Fibroblast of pulmonary artery (primary cell): Measurements from ENCODE around the gene OXGR1.
A peak's percentile ranks its signal among the peaks of the same experiment; 100 is the strongest.

Source experiments
- DNase-seq: peaks from one replicate; pipeline ENCODE4 v3.0.0-alpha.2; 2010; ENCODE audit warnings: low read depth
- H3K4me3 ChIP-seq: replicated peaks from 2 replicates; pipeline ENCODE4 v1.5.1; 2011; ENCODE audit warnings: low read depth, mild to moderate bottlenecking, control low read depth, low read length, moderate library complexity
- CTCF ChIP-seq: IDR thresholded peaks from 2 replicates; pipeline ENCODE4 v1.5.1; 2011; ENCODE audit warnings: mild to moderate bottlenecking, control low read depth, low read length, inconsistent platforms; ENCODE audit errors: missing control alignments

The OXGR1 gene

GRCh38 chr13:96960379-96960778 lies 33.9 kb downstream of the OXGR1 start:
- no peak for DNase-seq
- no peak overlapping the region for H3K4me3 ChIP-seq
- no peak for TF ChIP-seq CTCF

- no peak overlapping the region for H3K4me3 ChIP-seq
- TF ChIP-seq CTCF: peak; percentile 90
- DNase-seq: peak; percentile 59
Measured at GRCh38 chr13:96958286-96958891, 35.9 kb downstream of the OXGR1 start.

- DNase-seq: no peak
- H3K4me3 ChIP-seq: no peak overlapping the region
- no peak for TF ChIP-seq CTCF
Measured at GRCh38 chr13:96952595-96952994, 41.7 kb downstream of the OXGR1 start.

- no peak overlapping the region for H3K4me3 ChIP-seq
- no peak for TF ChIP-seq CTCF
- DNase-seq: no peak
Measured at GRCh38 chr13:96948127-96948526, 46.1 kb downstream of the OXGR1 start.

GRCh38 chr13:96947343-96947910 lies 46.8 kb downstream of the OXGR1 start:
- H3K4me3 ChIP-seq: no peak overlapping the region
- TF ChIP-seq CTCF: no peak
- no peak for DNase-seq

- H3K4me3 ChIP-seq: no peak overlapping the region
- TF ChIP-seq CTCF: no peak
- no peak for DNase-seq
Measured at GRCh38 chr13:96946709-96947311, 47.5 kb downstream of the OXGR1 start.
